H1 (cell line): ENCODE measurements around the gene SPATS2. TPM values are rescaled to one million over a fixed set of nuclear protein-coding genes. Genes with fewer than 3 reads are reported as not detected.
A peak's percentile ranks its signal among the peaks of the same experiment; 100 is the strongest.

Experiments
- ASH2L ChIP-seq: fragments of 200-600, 300-600 bp; sonication (generic); IDR thresholded peaks from one replicate; pipeline ENCODE4 v1.7.1; 2017; ENCODE audit warnings: low read length
- CTCF ChIP-seq, 3 experiments: IDR thresholded peaks; 1 replicate in 2 of 3; 2 replicates in 1 of 3; pipeline versions ENCODE4 v1.5.1 to v1.6.1; 2011; ENCODE audit warnings: low read length in 3 of 3, mild to moderate bottlenecking in 3 of 3, inconsistent platforms in 2 of 3, low read depth in 1 of 3, moderate library complexity in 1 of 3; ENCODE audit not compliant: insufficient read depth in 1 of 3; ENCODE audit errors: control extremely low read depth in 1 of 3
- EGR1 ChIP-seq: IDR thresholded peaks from 2 replicates; pipeline ENCODE4 v1.6.1; 2011; ENCODE audit warnings: low read depth, low read length, borderline replicate concordance
- NRF1 ChIP-seq: IDR thresholded peaks from 2 replicates; pipeline ENCODE4 v1.6.1; 2011; ENCODE audit warnings: mild to moderate bottlenecking, low read depth, low read length, improper control_type of control experiment
- PHF8 ChIP-seq: fragments of 200-600 bp; sonication (generic); conservative IDR thresholded peaks from 2 replicates; pipeline ENCODE4 v1.7.1; 2012; ENCODE audit warnings: low read depth, mild to moderate bottlenecking, inconsistent platforms, low read length, moderate library complexity
- POLR2AphosphoS5 ChIP-seq: IDR thresholded peaks from 2 replicates; pipeline ENCODE4 v1.6.1; 2011; ENCODE audit warnings: low read depth, low read length
- RBBP5 ChIP-seq: IDR thresholded peaks from 2 replicates; pipeline ENCODE4 v1.7.1; 2012; ENCODE audit warnings: low read depth, mild to moderate bottlenecking, inconsistent platforms, low read length, moderate library complexity, borderline replicate concordance
- TAF1 ChIP-seq: IDR thresholded peaks from 2 replicates; pipeline ENCODE4 v1.6.1; 2011; ENCODE audit warnings: mild to moderate bottlenecking, low read depth, low read length
- TAF7 ChIP-seq: optimal IDR thresholded peaks from 2 replicates; pipeline ENCODE3; 2011; ENCODE audit warnings: low read depth, mild to moderate bottlenecking, inconsistent platforms, low read length, moderate library complexity, borderline replicate concordance
- TBP ChIP-seq: IDR thresholded peaks from 2 replicates; pipeline ENCODE4 v1.6.1; 2011; ENCODE audit warnings: low read depth, low read length, improper control_type of control experiment
- polyA plus RNA-seq, 7 experiments: library from polyadenylated mRNA; depleted of rRNA in 3 of 7; stranded (reverse) in 5 of 7; unstranded in 2 of 7; fragments of >200 nt in 5 of 7; fragments of 200-250 nt in 2 of 7; gene quantifications; 1 replicate in 5 of 7; 2 replicates in 1 of 7; 4 replicates in 1 of 7; pipeline versions ENCODE4 v1.2.1 to v1.2.3, GENCODE V29; 2011 to 2013; ENCODE audit warnings: missing spikeins in 2 of 7, mixed read lengths in 2 of 7
- total RNA-seq: library from RNA; stranded (reverse); fragmentation: NEBNext Ultra II Directional; extraction: Animal tissue kit (Norgen Biotek cat#: 25700); gene quantifications from 2 replicates; pipeline ENCODE4 v1.2.1, GENCODE V29; 2021

SPATS2 gene
- total and polyA plus RNA-seq, 2 of the 8 experiments (the other 6 are each of a cell fraction or from before 2014, with no cell fraction given): 19.2 to 24.5 TPM

- peak; percentile 90 for TF ChIP-seq TAF1
- peak; percentile 49 for TF ChIP-seq POLR2AphosphoS5
- TF ChIP-seq TAF7: peak; percentile 90
- peak; percentile 81; the same call in 1 of the 2 replicates for TF ChIP-seq TBP
- TF ChIP-seq NRF1: peak; percentile 61
- TF ChIP-seq PHF8: peak; percentile 97
- peak; percentile 97 for TF ChIP-seq ASH2L
- peak; percentile 96; the same call in 1 of the 2 replicates for TF ChIP-seq RBBP5
- TF ChIP-seq EGR1: 0 out of 2 replicates have a peak, but pooled peaks have one; percentile 2
- peak in 2 of 3 experiments; percentile 2 to 15; a peak in 2 of 4 replicates for TF ChIP-seq CTCF (IDR thresholded peaks at IDR 0.05; ENCODE audit: control extremely low read depth in 1 of 3, insufficient read depth in 1 of 3, low read depth in 1 of 3, low read length in 3 of 3)
Observed at GRCh38 chr12:49366652-49367380, 446 bp upstream of the SPATS2 start (continued).
